ENCODE measurements around the gene MTHFR.

The MTHFR gene

DNA sequence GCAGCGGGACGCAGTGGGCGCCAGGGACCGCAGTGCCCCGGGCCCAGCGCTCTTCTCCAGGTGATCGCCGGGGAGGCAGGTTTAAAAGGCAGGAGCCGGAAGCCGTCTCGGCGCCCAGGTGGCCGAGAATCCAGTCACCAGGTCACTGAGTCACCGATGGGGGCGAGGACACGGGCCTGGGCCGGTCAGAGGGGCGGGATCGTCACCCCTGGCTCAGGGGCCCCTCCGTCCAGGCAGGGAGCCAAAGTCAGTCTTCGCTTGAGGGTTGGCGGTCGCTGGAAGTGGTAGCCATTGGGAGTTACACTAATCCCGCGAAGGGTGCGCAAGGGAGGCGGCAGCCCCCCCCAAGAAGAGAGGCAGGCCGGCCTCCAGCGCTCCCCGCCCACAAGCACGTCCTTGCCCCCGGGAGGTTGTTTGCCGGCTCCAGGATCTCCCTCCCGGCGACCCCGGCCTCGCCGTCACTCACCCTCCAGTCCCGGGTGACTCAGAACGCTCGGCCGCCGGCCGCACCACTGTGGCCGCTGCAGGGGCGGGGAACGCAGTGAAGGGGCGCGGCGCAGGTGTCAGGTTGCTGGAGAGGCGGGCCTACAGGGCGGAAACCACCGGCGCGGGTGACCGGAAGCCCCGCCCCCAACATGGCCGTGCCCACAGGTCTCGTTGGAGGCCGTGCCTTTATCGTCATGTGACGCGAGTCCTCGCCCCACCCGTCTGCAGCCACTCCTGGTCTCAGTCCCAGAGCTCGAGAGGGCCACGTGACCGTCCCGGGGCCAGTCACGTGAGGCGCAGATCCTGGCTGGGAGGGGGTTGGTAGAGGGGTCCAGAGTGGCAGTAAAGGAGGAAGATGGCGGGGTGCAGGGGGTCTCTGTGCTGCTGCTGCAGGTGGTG, at the start of gene MTHFR, which contains the start of gene CLCN6:
TSS of gene MTHFR (minus strand) at position 543 of the 885 bp plus-strand sequence. CDS start 2,848 bp downstream, outside the sequence.
TSS of gene CLCN6 (plus strand) at position 770 of the 885 bp plus-strand sequence. CDS start at position 842, 72 bp downstream.
- ATAC-seq (replicated peaks) = peak; percentile 84 to 86
- peak; percentile 99 for DNase-seq
- no peaks in the 10 kb centered on the region for H3K9me3 Mint-ChIP-seq
- H3K4me3 Mint-ChIP-seq = peak within 1 kb of the TSS; percentile 89 to 90
- H3K27me3 Mint-ChIP-seq = no peaks in the 10 kb centered on the region
- peaks cover 33 to 78% of the 10 kb centered on the region in 2 donors for H3K4me1 Mint-ChIP-seq
- H3K36me3 Mint-ChIP-seq = peaks cover 41 to 61% of the 10 kb centered on the region in 2 donors
- H3K27ac Mint-ChIP-seq = peak within 1 kb of the TSS; percentile 97

- H3K9me3 Mint-ChIP-seq = no peaks in the 10 kb centered on the region
- DNase-seq = no peak
- H3K27me3 Mint-ChIP-seq = peaks cover 27 to 35% of the 10 kb centered on the region in 2 donors
- no peak overlapping the region for H3K27ac Mint-ChIP-seq
- peak in 1 of 2 donors; percentile 46 for ATAC-seq (replicated peaks)
- H3K4me1 Mint-ChIP-seq = peaks cover 5 to 13% of the 10 kb centered on the region in 2 donors
- H3K4me3 Mint-ChIP-seq = no peak overlapping the region
- H3K36me3 Mint-ChIP-seq = peaks cover 2 to 7% of the 10 kb centered on the region in 2 donors
Observed at GRCh38 chr1:11855430-11855829, 49.7 kb upstream of the MTHFR start.

- no peak for ATAC-seq (replicated peaks)
- no peak for DNase-seq
- H3K4me1 Mint-ChIP-seq = peaks cover 8 to 16% of the 10 kb centered on the region in 2 donors
- peaks cover 18 to 26% of the 10 kb centered on the region in 2 donors for H3K27me3 Mint-ChIP-seq
- peaks cover 8 to 10% of the 10 kb centered on the region in 2 donors for H3K36me3 Mint-ChIP-seq
- H3K4me3 Mint-ChIP-seq = peak overlapping the region in 1 of 2 donors; percentile 47
- H3K27ac Mint-ChIP-seq = no peak overlapping the region
- no peaks in the 10 kb centered on the region for H3K9me3 Mint-ChIP-seq
Observed at GRCh38 chr1:11854519-11854918, 48.8 kb upstream of the MTHFR start.

DNA sequence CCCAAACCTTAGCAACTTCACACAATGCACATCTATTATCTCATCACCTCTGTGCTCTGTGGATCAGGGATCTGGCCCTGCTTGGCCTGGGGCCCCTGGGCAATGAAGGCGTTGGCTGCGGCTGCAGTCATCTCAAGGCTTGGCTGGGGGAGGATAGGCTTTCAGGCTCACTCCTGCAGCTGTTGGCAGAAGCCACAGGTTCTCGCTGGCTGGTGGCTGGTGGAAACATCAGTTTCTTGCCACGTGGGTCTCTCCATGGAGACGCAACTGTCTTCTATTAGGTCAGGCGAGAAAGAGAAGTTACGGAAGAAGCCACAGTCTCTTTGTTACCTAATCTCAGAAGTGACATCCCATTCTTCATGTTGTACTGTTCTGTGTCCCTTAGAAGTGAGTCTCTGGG, 45.4 kb upstream of the MTHFR start:
- ATAC-seq (replicated peaks) = no peak
- Mint-ChIP-seq H3K36me3 (peaks cover 24 to 30% of the 10 kb centered on the region in 2 donors), H3K27me3 (peaks cover 0 to 4% of the 10 kb centered on the region in 2 donors), H3K27ac (peak overlapping the region; percentile 70), H3K9me3 (no peaks in the 10 kb centered on the region), H3K4me3 (peak overlapping the region in 1 of 2 donors; percentile 21), H3K4me1 (peaks cover 10 to 13% of the 10 kb centered on the region in 2 donors)
- DNase-seq = no peak

DNA sequence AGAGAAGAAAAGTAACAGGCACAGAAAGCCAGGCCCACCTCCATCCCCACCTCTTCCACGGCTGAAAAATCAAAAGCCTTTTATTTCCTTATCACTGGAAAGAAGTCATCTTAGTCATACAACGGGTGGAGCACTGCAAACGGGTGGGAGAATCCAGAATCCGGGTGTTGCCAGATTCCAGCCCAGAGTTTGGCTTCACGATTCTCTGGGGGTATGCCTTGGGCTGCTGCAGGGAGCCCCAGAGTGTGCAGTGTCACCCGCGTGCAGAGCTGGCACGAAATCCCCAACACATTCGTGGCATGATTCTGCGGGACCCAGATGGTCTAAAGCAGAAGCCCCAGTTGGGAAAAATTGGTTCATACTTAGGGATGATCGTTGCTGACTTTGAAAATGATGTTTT, 44.4 kb upstream of the MTHFR start:
- Mint-ChIP-seq H3K9me3 (no peaks in the 10 kb centered on the region), H3K27me3 (peaks cover 0 to 4% of the 10 kb centered on the region in 2 donors), H3K36me3 (peaks cover 34 to 39% of the 10 kb centered on the region in 2 donors), H3K27ac (no peak overlapping the region), H3K4me1 (peaks cover 10 to 13% of the 10 kb centered on the region in 2 donors), H3K4me3 (no peak overlapping the region)
- DNase-seq (no peak), ATAC-seq (replicated peaks) (no peak)

DNA sequence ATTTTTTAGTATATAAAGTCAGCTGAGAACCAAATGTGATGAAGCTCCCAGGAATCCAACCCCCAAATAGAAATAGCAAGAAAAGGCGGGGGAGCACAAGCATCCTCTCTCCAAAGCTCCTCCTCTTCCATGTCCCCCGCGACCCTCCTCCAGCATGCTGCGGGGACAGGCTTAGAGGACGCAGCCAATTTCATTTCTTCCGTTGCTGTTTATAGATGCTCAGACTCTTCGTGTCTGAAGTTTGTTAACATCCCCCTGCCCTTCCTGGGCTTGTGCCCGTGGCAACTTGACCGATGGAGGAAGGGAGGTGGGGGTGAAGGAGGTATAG, 42.6 kb upstream of the MTHFR start:
- no peak overlapping the region for H3K4me3 Mint-ChIP-seq
- H3K27me3 Mint-ChIP-seq = peaks cover 0 to under 1% of the 10 kb centered on the region in 2 donors
- H3K4me1 Mint-ChIP-seq = peaks cover 15 to 21% of the 10 kb centered on the region in 2 donors
- peak overlapping the region; percentile 51 for H3K27ac Mint-ChIP-seq
- no peaks in the 10 kb centered on the region for H3K9me3 Mint-ChIP-seq
- peaks cover 45 to 56% of the 10 kb centered on the region in 2 donors for H3K36me3 Mint-ChIP-seq
- DNase-seq = no peak
- no peak for ATAC-seq (replicated peaks)

- ATAC-seq (replicated peaks) (no peak), DNase-seq (no peak)
- peaks cover 48 to 60% of the 10 kb centered on the region in 2 donors for H3K36me3 Mint-ChIP-seq
- no peaks in the 10 kb centered on the region for H3K27me3 Mint-ChIP-seq
- H3K9me3 Mint-ChIP-seq = no peaks in the 10 kb centered on the region
- peak within 1 kb of the TSS in 1 of 2 donors; percentile 2 for H3K4me3 Mint-ChIP-seq
- H3K4me1 Mint-ChIP-seq = peaks cover 18 to 26% of the 10 kb centered on the region in 2 donors
- peak within 1 kb of the TSS; percentile 51 for H3K27ac Mint-ChIP-seq
Observed at GRCh38 chr1:11847667-11848372, 42.1 kb upstream of the MTHFR start, which contains the start of gene NPPA. TSS of gene NPPA (minus strand) at chr1:11847783. CDS start at chr1:11847684, 99 bp downstream.

- peaks cover 29 to 40% of the 10 kb centered on the region in 2 donors for H3K4me1 Mint-ChIP-seq
- H3K36me3 Mint-ChIP-seq = peaks cover 67 to 72% of the 10 kb centered on the region in 2 donors
- no peaks in the 10 kb centered on the region for H3K9me3 Mint-ChIP-seq
- DNase-seq (no peak), ATAC-seq (replicated peaks) (peak in 1 of 2 donors; percentile 18)
- no peak overlapping the region for H3K4me3 Mint-ChIP-seq
- no peak overlapping the region for H3K27ac Mint-ChIP-seq
- no peaks in the 10 kb centered on the region for H3K27me3 Mint-ChIP-seq
Observed at GRCh38 chr1:11845641-11846335, 40.0 kb upstream of the MTHFR start.

DNA sequence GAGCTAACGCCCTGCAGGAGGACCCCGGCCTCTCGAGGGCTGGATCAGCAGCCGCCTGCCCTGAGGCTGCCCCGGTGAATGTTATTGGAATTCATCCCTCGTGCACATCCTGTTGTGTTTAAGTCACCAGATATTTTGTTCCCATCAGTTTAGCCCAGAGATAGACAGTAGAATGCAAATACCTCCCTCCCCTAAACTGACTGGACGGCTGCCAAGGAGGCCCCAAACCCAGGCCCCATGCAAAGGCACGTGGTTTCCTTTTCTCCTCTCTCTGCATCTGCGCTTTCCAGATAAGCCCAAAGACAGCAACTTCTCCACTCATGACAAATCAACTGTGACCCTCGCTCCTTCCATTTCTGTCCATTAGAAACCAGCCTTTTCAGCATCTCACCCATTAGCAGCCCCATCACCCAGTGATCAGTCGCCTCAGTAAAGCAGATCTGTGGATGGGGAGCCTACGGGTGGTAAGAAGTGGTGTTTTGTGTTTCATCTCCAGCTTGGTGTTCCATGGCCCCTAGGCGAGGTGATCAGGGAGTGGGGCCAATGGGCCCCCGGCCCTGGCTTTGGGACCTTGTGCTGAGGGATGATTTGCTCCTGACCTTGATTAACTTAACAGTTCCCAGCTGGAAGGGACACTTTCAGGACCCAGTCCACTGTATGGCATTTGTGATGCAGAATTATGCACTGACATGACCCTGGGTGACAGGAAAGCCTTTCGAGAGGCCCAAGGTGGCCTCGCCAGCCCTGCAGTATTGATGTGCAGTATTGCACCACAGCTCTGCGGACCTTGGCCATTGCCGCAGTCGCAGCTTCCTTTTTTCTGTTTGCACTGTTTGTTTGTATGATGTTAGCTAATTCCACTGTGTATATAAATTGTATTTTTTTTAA, 36.6 kb upstream of the MTHFR start:
- DNase-seq = peak; percentile 24
- Mint-ChIP-seq H3K4me1 (peaks cover 30 to 51% of the 10 kb centered on the region in 2 donors), H3K27me3 (no peaks in the 10 kb centered on the region), H3K36me3 (peaks cover 69 to 80% of the 10 kb centered on the region in 2 donors), H3K27ac (peak overlapping the region; percentile 91), H3K9me3 (no peaks in the 10 kb centered on the region), H3K4me3 (peak overlapping the region; percentile 53 to 59)
- ATAC-seq (replicated peaks) = peak; percentile 71 to 79

- Mint-ChIP-seq H3K27ac (peak overlapping the region; percentile 91), H3K36me3 (peaks cover 63 to 75% of the 10 kb centered on the region in 2 donors), H3K9me3 (no peaks in the 10 kb centered on the region), H3K4me3 (peak overlapping the region in 1 of 2 donors; percentile 59), H3K27me3 (no peaks in the 10 kb centered on the region), H3K4me1 (peaks cover 30 to 51% of the 10 kb centered on the region in 2 donors)
- peak in 1 of 2 donors; percentile 2 for ATAC-seq (replicated peaks)
- no peak for DNase-seq
Observed at GRCh38 chr1:11841245-11842153, 35.7 kb upstream of the MTHFR start.

DNA sequence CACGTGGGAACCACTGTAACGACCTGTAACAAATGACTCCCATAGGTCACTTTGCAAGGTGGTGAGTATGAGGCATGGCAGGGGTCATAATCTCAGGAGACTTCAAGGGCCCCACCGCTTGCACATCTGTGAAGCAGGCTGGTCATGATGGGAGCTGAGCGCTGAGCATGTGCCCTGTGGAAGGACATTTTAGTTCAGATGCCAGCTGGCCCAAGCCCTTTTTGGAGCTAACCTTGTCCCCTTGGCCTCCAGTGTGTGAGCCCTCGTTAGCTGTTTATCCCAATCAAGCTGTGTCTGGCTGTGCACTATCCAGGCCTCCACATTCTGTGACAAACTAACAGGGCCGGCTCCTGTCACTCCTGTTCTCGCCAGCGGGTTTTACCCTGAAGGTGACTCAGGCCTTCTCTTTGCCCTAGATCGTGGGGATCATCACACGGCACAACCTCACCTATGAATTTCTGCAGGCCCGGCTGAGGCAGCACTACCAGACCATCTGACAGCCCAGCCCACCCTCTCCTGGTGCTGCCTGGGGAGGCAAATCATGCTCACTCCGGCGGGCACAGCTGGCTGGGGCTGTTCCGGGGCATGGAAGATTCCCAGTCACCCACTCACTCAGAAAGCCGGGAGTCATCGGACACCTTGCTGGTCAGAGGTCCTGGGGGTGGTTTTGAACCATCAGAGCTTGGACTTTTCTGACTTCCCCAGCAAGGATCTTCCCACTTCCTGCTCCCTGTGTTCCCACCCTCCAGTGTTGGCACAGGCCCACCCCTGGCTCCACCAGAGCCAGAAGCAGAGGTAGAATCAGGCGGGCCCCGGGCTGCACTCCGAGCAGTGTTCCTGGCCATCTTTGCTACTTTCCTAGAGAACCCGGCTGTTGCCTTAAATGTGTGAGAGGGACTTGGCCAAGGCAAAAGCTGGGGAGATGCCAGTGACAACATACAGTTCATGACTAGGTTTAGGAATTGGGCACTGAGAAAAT, 34.3 kb upstream of the MTHFR start:
- Mint-ChIP-seq H3K36me3 (peaks cover 60 to 73% of the 10 kb centered on the region in 2 donors), H3K4me1 (peaks cover 30 to 51% of the 10 kb centered on the region in 2 donors), H3K27ac (no peak overlapping the region), H3K4me3 (no peak overlapping the region), H3K27me3 (no peaks in the 10 kb centered on the region), H3K9me3 (no peaks in the 10 kb centered on the region)
- ATAC-seq (replicated peaks) (no peak), DNase-seq (no peak)
